Measurements from ENCODE around the gene CEP290.

DNA sequence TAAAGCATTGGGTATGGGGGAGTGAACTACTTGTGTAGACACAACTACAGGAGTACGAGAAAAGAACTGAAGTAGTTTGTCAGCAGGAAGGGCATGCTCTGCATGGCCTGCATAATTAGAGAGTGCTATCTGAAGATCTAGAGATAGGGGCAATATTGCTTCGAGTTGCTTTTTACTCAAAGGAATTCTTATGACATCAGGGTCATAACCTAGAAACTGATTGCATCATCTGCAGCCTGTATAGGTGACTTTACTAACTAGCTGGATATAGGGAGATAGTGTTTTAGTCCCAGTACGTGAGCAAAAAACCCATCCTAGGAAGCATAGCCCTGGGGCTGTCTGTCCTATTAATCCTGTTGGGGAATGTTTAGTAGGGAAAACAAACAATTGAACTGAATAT, 40.0 kb upstream of the CEP290 start:
- TF ChIP-seq, protein P1, sequence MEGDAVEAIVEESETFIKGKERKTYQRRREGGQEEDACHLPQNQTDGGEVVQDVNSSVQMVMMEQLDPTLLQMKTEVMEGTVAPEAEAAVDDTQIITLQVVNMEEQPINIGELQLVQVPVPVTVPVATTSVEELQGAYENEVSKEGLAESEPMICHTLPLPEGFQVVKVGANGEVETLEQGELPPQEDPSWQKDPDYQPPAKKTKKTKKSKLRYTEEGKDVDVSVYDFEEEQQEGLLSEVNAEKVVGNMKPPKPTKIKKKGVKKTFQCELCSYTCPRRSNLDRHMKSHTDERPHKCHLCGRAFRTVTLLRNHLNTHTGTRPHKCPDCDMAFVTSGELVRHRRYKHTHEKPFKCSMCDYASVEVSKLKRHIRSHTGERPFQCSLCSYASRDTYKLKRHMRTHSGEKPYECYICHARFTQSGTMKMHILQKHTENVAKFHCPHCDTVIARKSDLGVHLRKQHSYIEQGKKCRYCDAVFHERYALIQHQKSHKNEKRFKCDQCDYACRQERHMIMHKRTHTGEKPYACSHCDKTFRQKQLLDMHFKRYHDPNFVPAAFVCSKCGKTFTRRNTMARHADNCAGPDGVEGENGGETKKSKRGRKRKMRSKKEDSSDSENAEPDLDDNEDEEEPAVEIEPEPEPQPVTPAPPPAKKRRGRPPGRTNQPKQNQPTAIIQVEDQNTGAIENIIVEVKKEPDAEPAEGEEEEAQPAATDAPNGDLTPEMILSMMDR (IDR thresholded peaks at IDR 0.05; ENCODE audit: insufficient read depth, low read length): no peak
- TF ChIP-seq, protein P2, sequence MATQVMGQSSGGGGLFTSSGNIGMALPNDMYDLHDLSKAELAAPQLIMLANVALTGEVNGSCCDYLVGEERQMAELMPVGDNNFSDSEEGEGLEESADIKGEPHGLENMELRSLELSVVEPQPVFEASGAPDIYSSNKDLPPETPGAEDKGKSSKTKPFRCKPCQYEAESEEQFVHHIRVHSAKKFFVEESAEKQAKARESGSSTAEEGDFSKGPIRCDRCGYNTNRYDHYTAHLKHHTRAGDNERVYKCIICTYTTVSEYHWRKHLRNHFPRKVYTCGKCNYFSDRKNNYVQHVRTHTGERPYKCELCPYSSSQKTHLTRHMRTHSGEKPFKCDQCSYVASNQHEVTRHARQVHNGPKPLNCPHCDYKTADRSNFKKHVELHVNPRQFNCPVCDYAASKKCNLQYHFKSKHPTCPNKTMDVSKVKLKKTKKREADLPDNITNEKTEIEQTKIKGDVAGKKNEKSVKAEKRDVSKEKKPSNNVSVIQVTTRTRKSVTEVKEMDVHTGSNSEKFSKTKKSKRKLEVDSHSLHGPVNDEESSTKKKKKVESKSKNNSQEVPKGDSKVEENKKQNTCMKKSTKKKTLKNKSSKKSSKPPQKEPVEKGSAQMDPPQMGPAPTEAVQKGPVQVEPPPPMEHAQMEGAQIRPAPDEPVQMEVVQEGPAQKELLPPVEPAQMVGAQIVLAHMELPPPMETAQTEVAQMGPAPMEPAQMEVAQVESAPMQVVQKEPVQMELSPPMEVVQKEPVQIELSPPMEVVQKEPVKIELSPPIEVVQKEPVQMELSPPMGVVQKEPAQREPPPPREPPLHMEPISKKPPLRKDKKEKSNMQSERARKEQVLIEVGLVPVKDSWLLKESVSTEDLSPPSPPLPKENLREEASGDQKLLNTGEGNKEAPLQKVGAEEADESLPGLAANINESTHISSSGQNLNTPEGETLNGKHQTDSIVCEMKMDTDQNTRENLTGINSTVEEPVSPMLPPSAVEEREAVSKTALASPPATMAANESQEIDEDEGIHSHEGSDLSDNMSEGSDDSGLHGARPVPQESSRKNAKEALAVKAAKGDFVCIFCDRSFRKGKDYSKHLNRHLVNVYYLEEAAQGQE (IDR thresholded peaks at IDR 0.05; ENCODE audit: insufficient replicate concordance, low read depth): no peak

Data from HL-60 (cell line).